B cell (primary cell): ENCODE results near the gene ELFN1. TPM values are rescaled to one million over a fixed set of nuclear protein-coding genes. Genes with fewer than 3 reads are reported as not detected.

ENCODE experiments used
- ATAC-seq: fragments of 200-7000 bp; cut with Tn5 transposase; one replicate; pipeline ENCODE4 v1.10.0; 2021; ENCODE audit warnings: low read depth, mild to moderate bottlenecking, moderate number of reproducible peaks, moderate library complexity
- CTCF ChIA-PET: fragments of 350-600 bp; sonication (Branson Sonifier 250); formaldehyde crosslinking; loops from one replicate; lab custom pipeline; 2021; ENCODE audit warnings: antibody characterized with exemption, inconsistent platforms; lab: Charles Lee
- POLR2A ChIA-PET: fragments of 350-600 bp; sonication (Branson Sonifier 250); formaldehyde crosslinking; loops from one replicate; lab custom pipeline; 2021; ENCODE audit warnings: antibody characterized with exemption; lab: Charles Lee
- DNase-seq: peaks from one replicate; pipeline ENCODE4 v3.0.0; 2013
- H2AFZ ChIP-seq: 2 replicates; pipeline ENCODE4 v1.6.1; 2012; ENCODE audit warnings: mild to moderate bottlenecking, low read depth, low read length; ENCODE audit not compliant: insufficient read depth, poor library complexity, severe bottlenecking
- H3K27ac ChIP-seq, 2 donors: 1 replicate in 1 of 2; 2 replicates in 1 of 2; pipeline ENCODE4 v1.5.1; 2012 to 2013; ENCODE audit warnings: low read length in 2 of 2, mild to moderate bottlenecking in 2 of 2, moderate library complexity in 1 of 2
- H3K27me3 ChIP-seq, 4 experiments: fragments of 200-600 bp in 1 of 4; sonication (generic) in 1 of 4; replicated peaks in 1 of 4; 1 replicate in 2 of 4; 2 replicates in 2 of 4; pipeline versions ENCODE4 v1.6.1 to v1.7.0; 2013 to 2016; ENCODE audit warnings: low read length in 3 of 4, mild to moderate bottlenecking in 2 of 4, mixed read lengths in 1 of 4, moderate library complexity in 1 of 4; ENCODE audit not compliant: insufficient read depth in 4 of 4, control insufficient read depth in 3 of 4; ENCODE audit errors: control extremely low read depth in 1 of 4
- H3K36me3 ChIP-seq, 2 experiments: replicated peaks in 1 of 2; 1 replicate in 1 of 2; 2 replicates in 1 of 2; pipeline versions ENCODE4 v1.6.1 to v1.7.1; 2013; ENCODE audit warnings: low read length in 1 of 2; ENCODE audit not compliant: insufficient read depth in 2 of 2, control insufficient read depth in 1 of 2; ENCODE audit errors: control extremely low read depth in 1 of 2, extremely low read depth in 1 of 2
- H3K4me1 ChIP-seq, 2 donors: fragments of 200-600 bp in 1 of 2; sonication (generic) in 1 of 2; 1 replicate in 1 of 2; 2 replicates in 1 of 2; pipeline versions ENCODE4 v1.5.1 to v1.6.1; 2013 to 2017; ENCODE audit warnings: low read length in 2 of 2; ENCODE audit not compliant: control insufficient read depth in 2 of 2, insufficient read depth in 2 of 2
- H3K4me2 ChIP-seq: replicated peaks from 2 replicates; pipeline ENCODE3; 2012; ENCODE audit warnings: mild to moderate bottlenecking, low read depth, low read length; ENCODE audit not compliant: poor library complexity, severe bottlenecking
- H3K4me3 ChIP-seq, 5 experiments: fragments of 200-600 bp in 1 of 5; sonication (generic) in 1 of 5; 1 replicate in 3 of 5; 2 replicates in 2 of 5; pipeline versions ENCODE4 v1.5.1 to v1.7.0; 2011 to 2016; ENCODE audit warnings: low read length in 4 of 5, mild to moderate bottlenecking in 4 of 5, low read depth in 2 of 5, control low read depth in 1 of 5, moderate library complexity in 1 of 5; ENCODE audit not compliant: insufficient read depth in 1 of 5; ENCODE audit errors: control extremely low read depth in 1 of 5, extremely low read depth in 1 of 5
- H3K79me2 ChIP-seq: fragments of 200-600 bp; sonication (generic); one replicate; pipeline ENCODE4 v1.6.0; 2016; ENCODE audit warnings: low read length; ENCODE audit not compliant: control insufficient read depth, insufficient read depth
- H3K9ac ChIP-seq: fragments of 200-600 bp; sonication (generic); 2 replicates; pipeline ENCODE4 v1.6.1; 2017; ENCODE audit warnings: mild to moderate bottlenecking, low read length, moderate library complexity
- H3K9me3 ChIP-seq, 3 donors: one replicate each; pipeline versions ENCODE4 v1.6.1 to v1.7.1; 2013; ENCODE audit warnings: low read length in 2 of 3; ENCODE audit not compliant: control insufficient read depth in 2 of 3, insufficient read depth in 1 of 3; ENCODE audit errors: control extremely low read depth in 1 of 3
- H4K20me1 ChIP-seq: 2 replicates; pipeline ENCODE4 v1.6.0; 2012; ENCODE audit warnings: mild to moderate bottlenecking, low read length; ENCODE audit not compliant: insufficient read depth, control insufficient read depth, poor library complexity, severe bottlenecking
- H3K27ac Mint-ChIP-seq: one replicate; pipeline ENCODE4 v1.8.0; 2021; ENCODE audit warnings: mixed read lengths
- H3K27me3 Mint-ChIP-seq: one replicate; pipeline ENCODE4 v1.8.0; 2021; ENCODE audit warnings: mixed read lengths
- H3K4me1 Mint-ChIP-seq: one replicate; pipeline ENCODE4 v1.8.0; 2021; ENCODE audit warnings: mixed read lengths
- H3K4me3 Mint-ChIP-seq: one replicate; pipeline ENCODE4 v1.8.0; 2021; ENCODE audit warnings: mixed read lengths
- H3K9me3 Mint-ChIP-seq: one replicate; pipeline ENCODE4 v1.8.0; 2022; ENCODE audit warnings: mixed read lengths; ENCODE audit not compliant: insufficient read depth
- EZH2 ChIP-seq: IDR thresholded peaks from 2 replicates; pipeline ENCODE4 v1.6.1; 2012; ENCODE audit warnings: borderline replicate concordance, low read depth, mild to moderate bottlenecking, moderate library complexity, low read length; ENCODE audit not compliant: insufficient read depth, poor library complexity, severe bottlenecking
- WGBS: methylation state at CpG from one replicate; pipeline ENCODE4 v1.1.5; 2013; ENCODE audit warnings: missing lambda C conversion rate; ENCODE audit not compliant: insufficient coverage; 5-methylcytosine and 5-hydroxymethylcytosine counted together
- intact Hi-C: fragments of 100-400 bp; cut with micrococcal nuclease; formaldehyde crosslinking; loops from one replicate; pipeline ENCODE4 v1.10.0; 2022
- polyA plus RNA-seq: library from polyadenylated mRNA; depleted of rRNA; stranded (reverse); fragments of >200 nt; gene quantifications from 2 replicates; pipeline ENCODE4 v1.2.3, GENCODE V29; 2012
- total RNA-seq, 2 donors: library from RNA; stranded (reverse); fragments of 120-200 nt in 1 of 2; gene quantifications; 1 replicate in 1 of 2; 2 replicates in 1 of 2; pipeline versions ENCODE4 v1.2.3 to v1.2.4, GENCODE V29; 2013 to 2022
- TF ChIP-seq, protein P1 (sequence below): fragments of 200-600 bp; IDR thresholded peaks from one replicate; pipeline ENCODE4 v1.8.0; 2022; ENCODE audit warnings: antibody characterized with exemption, mild to moderate bottlenecking

Gene ELFN1
- total and polyA plus RNA-seq, 2 donors (not counting 1 experiment from before 2014, with no cell fraction given) = 0.12 TPM; not detected in 1

DNA sequence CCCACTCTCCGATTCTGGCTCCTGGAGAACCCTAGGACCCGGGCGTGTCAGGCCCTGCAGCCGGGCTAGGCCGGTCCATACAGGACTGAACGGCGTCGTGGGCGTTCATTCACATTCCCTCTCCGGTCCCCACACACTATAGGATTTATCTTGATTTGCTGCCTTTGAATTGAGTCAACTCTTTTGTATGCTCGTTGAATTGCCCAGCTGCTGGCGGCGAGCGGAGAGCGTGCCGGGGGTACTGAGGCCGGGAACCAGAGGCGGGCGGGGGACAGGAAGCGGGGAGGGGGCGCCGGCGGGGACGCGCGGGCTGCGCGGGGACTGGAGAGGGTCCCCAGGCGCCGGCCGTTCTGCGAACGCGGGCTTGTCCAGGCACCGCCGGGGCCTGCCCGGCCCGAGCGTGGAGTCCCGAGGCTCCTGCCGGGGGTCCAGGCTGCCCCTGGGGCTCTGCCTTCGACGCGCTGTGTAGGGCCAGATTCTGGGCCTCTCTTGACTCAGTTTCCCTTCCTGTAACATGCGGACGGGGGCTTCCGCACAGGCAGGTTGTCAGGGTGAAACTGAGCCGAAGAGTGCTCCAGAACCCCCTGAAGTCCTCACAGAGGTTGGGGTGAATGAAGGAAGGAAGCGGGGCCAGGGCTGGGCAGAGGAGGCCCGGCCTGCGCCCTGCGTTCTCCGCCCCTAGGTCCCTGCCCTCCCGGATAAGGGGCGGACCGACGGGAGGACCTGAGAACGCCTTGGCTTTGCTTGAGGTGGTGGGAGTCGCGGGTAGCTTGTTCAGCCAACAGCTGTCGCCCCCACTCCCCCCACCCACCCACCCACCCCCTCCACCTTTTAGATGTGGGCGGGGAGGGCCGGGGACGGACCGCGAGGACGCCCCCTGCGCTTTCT, 769 bp upstream of the ELFN1 start:
- CTCF ChIA-PET = no interaction called here
- Histone ChIP-seq H3K4me1 (peaks cover 39 to 40% of the 10 kb centered on the region in 2 donors), H3K4me3 (peak overlapping the region in 1 of 5 experiments; percentile 15), H3K79me2 (no peaks in the 10 kb centered on the region), H3K9me3 (peaks cover 0 to 10% (median 0%) of the 10 kb centered on the region in 3 donors), H4K20me1 (no peaks in the 10 kb centered on the region), H3K36me3 (no peaks in the 10 kb centered on the region), H3K4me2 (peak overlapping the region; percentile 63), H3K27me3 (peaks cover 0 to 67% (median 24%) of the 10 kb centered on the region in 4 experiments), H3K27ac (no peak overlapping the region), H2AFZ (no peak overlapping the region), H3K9ac (no peak overlapping the region)
- DNase-seq (no peak), ATAC-seq (no peak)
- POLR2A ChIA-PET = no interaction called here
- TF ChIP-seq EZH2 = no peak
- TF ChIP-seq, protein P1, sequence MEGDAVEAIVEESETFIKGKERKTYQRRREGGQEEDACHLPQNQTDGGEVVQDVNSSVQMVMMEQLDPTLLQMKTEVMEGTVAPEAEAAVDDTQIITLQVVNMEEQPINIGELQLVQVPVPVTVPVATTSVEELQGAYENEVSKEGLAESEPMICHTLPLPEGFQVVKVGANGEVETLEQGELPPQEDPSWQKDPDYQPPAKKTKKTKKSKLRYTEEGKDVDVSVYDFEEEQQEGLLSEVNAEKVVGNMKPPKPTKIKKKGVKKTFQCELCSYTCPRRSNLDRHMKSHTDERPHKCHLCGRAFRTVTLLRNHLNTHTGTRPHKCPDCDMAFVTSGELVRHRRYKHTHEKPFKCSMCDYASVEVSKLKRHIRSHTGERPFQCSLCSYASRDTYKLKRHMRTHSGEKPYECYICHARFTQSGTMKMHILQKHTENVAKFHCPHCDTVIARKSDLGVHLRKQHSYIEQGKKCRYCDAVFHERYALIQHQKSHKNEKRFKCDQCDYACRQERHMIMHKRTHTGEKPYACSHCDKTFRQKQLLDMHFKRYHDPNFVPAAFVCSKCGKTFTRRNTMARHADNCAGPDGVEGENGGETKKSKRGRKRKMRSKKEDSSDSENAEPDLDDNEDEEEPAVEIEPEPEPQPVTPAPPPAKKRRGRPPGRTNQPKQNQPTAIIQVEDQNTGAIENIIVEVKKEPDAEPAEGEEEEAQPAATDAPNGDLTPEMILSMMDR = no peak
- H3K27me3 Mint-ChIP-seq = peaks cover 29% of the 10 kb centered on the region
- WGBS = 5% methylated on average over 45 of the region's 68 CpGs
- H3K4me1 Mint-ChIP-seq = peaks cover 17% of the 10 kb centered on the region
- intact Hi-C loops = loop anchor here (10.0 kb wide), 1 partner anchor 675 kb away; no protein-coding TSS in a partner anchor
- no peak overlapping the region for H3K27ac Mint-ChIP-seq
- H3K9me3 Mint-ChIP-seq = no peaks in the 10 kb centered on the region
- H3K4me3 Mint-ChIP-seq = peak overlapping the region; percentile 51
